ENCODE data around the gene DXO. TPM values are rescaled to one million over a fixed set of nuclear protein-coding genes. Genes with fewer than 3 reads are reported as not detected.

DXO gene
- total and polyA plus RNA-seq, 2 of the 13 experiments (the other 11 are each of a cell fraction or from before 2014, with no cell fraction given): 18.6 to 26.2 TPM

DNA sequence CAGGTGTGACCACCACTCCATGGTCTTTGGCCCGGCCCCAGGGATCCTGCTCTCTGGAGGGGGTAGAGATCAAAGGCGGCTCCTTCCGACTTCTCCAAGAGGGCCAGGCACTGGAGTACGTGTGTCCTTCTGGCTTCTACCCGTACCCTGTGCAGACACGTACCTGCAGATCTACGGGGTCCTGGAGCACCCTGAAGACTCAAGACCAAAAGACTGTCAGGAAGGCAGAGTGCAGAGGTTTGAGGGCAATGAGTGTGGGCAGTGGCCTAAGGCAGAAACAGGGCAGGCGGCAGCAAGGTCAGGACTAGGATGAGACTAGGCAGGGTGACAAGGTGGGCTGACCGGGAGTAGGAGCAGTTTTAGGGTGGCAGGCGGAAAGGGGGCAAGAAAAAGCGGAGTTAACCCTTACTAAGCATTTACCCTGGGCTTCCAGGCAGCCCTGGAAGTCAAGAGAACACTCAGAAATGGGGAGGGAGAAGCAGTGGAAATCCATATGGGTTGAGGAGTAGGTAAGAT lies 25.5 kb downstream of the DXO start (continued):
- TF ChIP-seq ZBTB39 (CRISPR knock-in tag; IDR thresholded peaks at IDR 0.05) (0 out of 2 replicates have a peak, but pooled peaks have one; percentile 68), ZNF781 (CRISPR knock-in tag; IDR thresholded peaks at IDR 0.05; ENCODE audit: borderline replicate concordance, not compliant biosample characterization) (peak; percentile 20), ATF5 (CRISPR knock-in tag; IDR thresholded peaks at IDR 0.05; ENCODE audit: low read depth) (no peak), ATRX (CRISPR knock-in tag; IDR thresholded peaks at IDR 0.05; ENCODE audit: borderline replicate concordance) (no peak), ZNF383 (CRISPR knock-in tag; IDR thresholded peaks at IDR 0.05; ENCODE audit: borderline replicate concordance) (0 out of 2 replicates have a peak, but pooled peaks have one; percentile 53), NFE2L2 (IDR thresholded peaks at IDR 0.05; ENCODE audit: low read length) (no peak), GTF3A (CRISPR knock-in tag; conservative IDR thresholded peaks at IDR 0.05) (peak; percentile 65; the same call in 1 of the 2 replicates), LCORL (IDR thresholded peaks at IDR 0.05) (no peak), LCORL (CRISPR knock-in tag; IDR thresholded peaks at IDR 0.05) (no peak), KAT2B (IDR thresholded peaks at IDR 0.05; ENCODE audit: borderline replicate concordance, low read depth, low read length) (no peak), MTA1 (CRISPR knock-in tag; IDR thresholded peaks at IDR 0.05; ENCODE audit: borderline replicate concordance) (no peak), ZNF512B (CRISPR knock-in tag; IDR thresholded peaks at IDR 0.05; ENCODE audit: borderline replicate concordance) (no peak), CEBPG (CRISPR knock-in tag; IDR thresholded peaks at IDR 0.05) (no peak), ZSCAN25 (CRISPR knock-in tag; IDR thresholded peaks at IDR 0.05) (no peak), ZNF891 (CRISPR knock-in tag; IDR thresholded peaks at IDR 0.05) (no peak), MTF1 (CRISPR knock-in tag; IDR thresholded peaks at IDR 0.05) (no peak), POLR2G (IDR thresholded peaks at IDR 0.05; ENCODE audit: low read depth, low read length) (no peak)
- TF ChIP-seq, protein P1, sequence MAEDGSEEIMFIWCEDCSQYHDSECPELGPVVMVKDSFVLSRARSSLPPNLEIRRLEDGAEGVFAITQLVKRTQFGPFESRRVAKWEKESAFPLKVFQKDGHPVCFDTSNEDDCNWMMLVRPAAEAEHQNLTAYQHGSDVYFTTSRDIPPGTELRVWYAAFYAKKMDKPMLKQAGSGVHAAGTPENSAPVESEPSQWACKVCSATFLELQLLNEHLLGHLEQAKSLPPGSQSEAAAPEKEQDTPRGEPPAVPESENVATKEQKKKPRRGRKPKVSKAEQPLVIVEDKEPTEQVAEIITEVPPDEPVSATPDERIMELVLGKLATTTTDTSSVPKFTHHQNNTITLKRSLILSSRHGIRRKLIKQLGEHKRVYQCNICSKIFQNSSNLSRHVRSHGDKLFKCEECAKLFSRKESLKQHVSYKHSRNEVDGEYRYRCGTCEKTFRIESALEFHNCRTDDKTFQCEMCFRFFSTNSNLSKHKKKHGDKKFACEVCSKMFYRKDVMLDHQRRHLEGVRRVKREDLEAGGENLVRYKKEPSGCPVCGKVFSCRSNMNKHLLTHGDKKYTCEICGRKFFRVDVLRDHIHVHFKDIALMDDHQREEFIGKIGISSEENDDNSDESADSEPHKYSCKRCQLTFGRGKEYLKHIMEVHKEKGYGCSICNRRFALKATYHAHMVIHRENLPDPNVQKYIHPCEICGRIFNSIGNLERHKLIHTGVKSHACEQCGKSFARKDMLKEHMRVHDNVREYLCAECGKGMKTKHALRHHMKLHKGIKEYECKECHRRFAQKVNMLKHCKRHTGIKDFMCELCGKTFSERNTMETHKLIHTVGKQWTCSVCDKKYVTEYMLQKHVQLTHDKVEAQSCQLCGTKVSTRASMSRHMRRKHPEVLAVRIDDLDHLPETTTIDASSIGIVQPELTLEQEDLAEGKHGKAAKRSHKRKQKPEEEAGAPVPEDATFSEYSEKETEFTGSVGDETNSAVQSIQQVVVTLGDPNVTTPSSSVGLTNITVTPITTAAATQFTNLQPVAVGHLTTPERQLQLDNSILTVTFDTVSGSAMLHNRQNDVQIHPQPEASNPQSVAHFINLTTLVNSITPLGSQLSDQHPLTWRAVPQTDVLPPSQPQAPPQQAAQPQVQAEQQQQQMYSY (CRISPR knock-in tag; IDR thresholded peaks at IDR 0.05): no peak

All from HepG2 (cell line).